CD14-positive monocyte (primary cell): Measurements from ENCODE around the gene ZFP62. TPM values are rescaled to one million over a fixed set of nuclear protein-coding genes. Genes with fewer than 3 reads are reported as not detected.

ENCODE experiments used
- DNase-seq, 3 donors: peaks; one replicate each; pipeline ENCODE4 v3.0.0-alpha.2; 2011 to 2022
- H2AFZ ChIP-seq: 2 replicates; pipeline ENCODE4 v1.6.0; 2012; ENCODE audit warnings: mild to moderate bottlenecking, low read depth, low read length, inconsistent platforms; ENCODE audit not compliant: insufficient read depth, poor library complexity, severe bottlenecking
- H3K27ac ChIP-seq, 2 donors: 1 replicate in 1 of 2; 2 replicates in 1 of 2; pipeline ENCODE4 v1.5.1; 2012 to 2013; ENCODE audit warnings: low read length in 2 of 2, control low read depth in 1 of 2, inconsistent platforms in 1 of 2, low read depth in 1 of 2, mild to moderate bottlenecking in 1 of 2
- H3K27me3 ChIP-seq, 2 donors: one replicate each; pipeline versions ENCODE4 v1.6.0 to v1.6.1; 2011 to 2013; ENCODE audit warnings: low read length in 2 of 2; ENCODE audit not compliant: control insufficient read depth in 2 of 2, insufficient read depth in 2 of 2
- H3K36me3 ChIP-seq, 2 donors: replicated peaks in 1 of 2; 1 replicate in 1 of 2; 2 replicates in 1 of 2; pipeline versions ENCODE4 v1.5.1 to v1.6.1; 2012 to 2013; ENCODE audit warnings: low read length in 2 of 2, control low read depth in 1 of 2, inconsistent platforms in 1 of 2, mild to moderate bottlenecking in 1 of 2; ENCODE audit not compliant: insufficient read depth in 2 of 2, control insufficient read depth in 1 of 2
- H3K4me1 ChIP-seq, 2 donors: 1 replicate in 1 of 2; 2 replicates in 1 of 2; pipeline versions ENCODE4 v1.5.1 to v1.6.1; 2012 to 2013; ENCODE audit warnings: low read length in 2 of 2, control low read depth in 1 of 2, inconsistent platforms in 1 of 2, mild to moderate bottlenecking in 1 of 2, moderate library complexity in 1 of 2; ENCODE audit not compliant: insufficient read depth in 2 of 2, control insufficient read depth in 1 of 2
- H3K4me2 ChIP-seq: replicated peaks from 2 replicates; pipeline ENCODE3; 2012; ENCODE audit warnings: low read length, moderate library complexity, mild to moderate bottlenecking; ENCODE audit not compliant: poor library complexity, severe bottlenecking; ENCODE audit errors: extremely low read depth
- H3K4me3 ChIP-seq, 3 experiments: fragments of 200-600 bp in 1 of 3; sonication (generic) in 1 of 3; replicated peaks in 1 of 3; 1 replicate in 2 of 3; 2 replicates in 1 of 3; pipeline ENCODE4 v1.5.1; 2011 to 2013; ENCODE audit warnings: low read length in 3 of 3, mild to moderate bottlenecking in 3 of 3, control low read depth in 2 of 3, low read depth in 2 of 3, inconsistent platforms in 1 of 3, moderate library complexity in 1 of 3
- H3K79me2 ChIP-seq: 2 replicates; pipeline ENCODE4 v1.6.0; 2012; ENCODE audit warnings: mild to moderate bottlenecking, control low read depth, inconsistent platforms, low read length, moderate library complexity; ENCODE audit not compliant: insufficient read depth
- H3K9ac ChIP-seq: 2 replicates; pipeline ENCODE4 v1.6.0; 2017; ENCODE audit warnings: low read length, mild to moderate bottlenecking; ENCODE audit not compliant: insufficient read depth, poor library complexity, severe bottlenecking
- H3K9me3 ChIP-seq, 2 donors: replicated peaks in 1 of 2; 1 replicate in 1 of 2; 2 replicates in 1 of 2; pipeline versions ENCODE4 v1.5.1 to v1.6.1; 2012 to 2013; ENCODE audit warnings: low read length in 2 of 2, control low read depth in 1 of 2; ENCODE audit not compliant: control insufficient read depth in 1 of 2, insufficient read depth in 1 of 2
- H4K20me1 ChIP-seq: 2 replicates; pipeline ENCODE4 v1.6.0; 2012; ENCODE audit warnings: mild to moderate bottlenecking, low read length, control low read depth, moderate library complexity; ENCODE audit not compliant: insufficient read depth
- H3K27ac Mint-ChIP-seq, 7 donors: one replicate each; pipeline ENCODE4 v1.8.0; 2020; ENCODE audit warnings: mild to moderate bottlenecking in 7 of 7, mixed read lengths in 7 of 7, moderate library complexity in 6 of 7, inconsistent platforms in 2 of 7
- H3K27me3 Mint-ChIP-seq, 3 donors: one replicate each; pipeline ENCODE4 v1.8.0; 2021 to 2022; ENCODE audit warnings: low read depth in 3 of 3, mild to moderate bottlenecking in 3 of 3, mixed read lengths in 3 of 3, moderate library complexity in 3 of 3, inconsistent platforms in 1 of 3
- H3K36me3 Mint-ChIP-seq, 2 donors: one replicate each; pipeline ENCODE4 v1.8.0; 2020; ENCODE audit warnings: mixed read lengths in 2 of 2, inconsistent platforms in 1 of 2, mild to moderate bottlenecking in 1 of 2
- H3K4me1 Mint-ChIP-seq: one replicate; pipeline ENCODE4 v1.8.0; 2020; ENCODE audit warnings: mild to moderate bottlenecking, mixed read lengths
- H3K4me3 Mint-ChIP-seq, 2 donors: one replicate each; pipeline ENCODE4 v1.8.0; 2020; ENCODE audit warnings: mild to moderate bottlenecking in 2 of 2, mixed read lengths in 2 of 2, moderate library complexity in 1 of 2
- H3K9me3 Mint-ChIP-seq, 7 donors: one replicate each; pipeline ENCODE4 v1.8.0; 2020 to 2022; ENCODE audit warnings: mixed read lengths in 7 of 7, mild to moderate bottlenecking in 6 of 7, moderate library complexity in 6 of 7, inconsistent platforms in 2 of 7
- CTCF ChIP-seq: fragments of 200-600 bp; IDR thresholded peaks from one replicate; pipeline ENCODE4 v1.8.0; 2022; ENCODE audit warnings: antibody characterized with exemption, mild to moderate bottlenecking
- WGBS: methylation state at CpG from one replicate; pipeline ENCODE4 v1.1.5; 2013; ENCODE audit warnings: missing lambda C conversion rate; ENCODE audit not compliant: insufficient coverage; 5-methylcytosine and 5-hydroxymethylcytosine counted together
- intact Hi-C, 2 donors: fragments of 100-400 bp; cut with micrococcal nuclease; formaldehyde crosslinking; loops; one replicate each; pipeline versions ENCODE4 v1.15.0 to v1.15.1; 2023
- polyA plus RNA-seq, 3 donors: library from polyadenylated mRNA; depleted of rRNA in 1 of 3; unstranded in 2 of 3; stranded (reverse) in 1 of 3; fragments of 300-500 nt in 2 of 3; fragments of >200 nt in 1 of 3; fragmentation: Illumina TruSeq in 2 of 3; gene quantifications; 1 replicate in 2 of 3; 2 replicates in 1 of 3; pipeline ENCODE4 v1.2.3, GENCODE V29; 2012 to 2021

ZFP62 gene
- polyA plus RNA-seq, 3 donors = 4.1 to 7.1 (median 6.5) TPM

DNA sequence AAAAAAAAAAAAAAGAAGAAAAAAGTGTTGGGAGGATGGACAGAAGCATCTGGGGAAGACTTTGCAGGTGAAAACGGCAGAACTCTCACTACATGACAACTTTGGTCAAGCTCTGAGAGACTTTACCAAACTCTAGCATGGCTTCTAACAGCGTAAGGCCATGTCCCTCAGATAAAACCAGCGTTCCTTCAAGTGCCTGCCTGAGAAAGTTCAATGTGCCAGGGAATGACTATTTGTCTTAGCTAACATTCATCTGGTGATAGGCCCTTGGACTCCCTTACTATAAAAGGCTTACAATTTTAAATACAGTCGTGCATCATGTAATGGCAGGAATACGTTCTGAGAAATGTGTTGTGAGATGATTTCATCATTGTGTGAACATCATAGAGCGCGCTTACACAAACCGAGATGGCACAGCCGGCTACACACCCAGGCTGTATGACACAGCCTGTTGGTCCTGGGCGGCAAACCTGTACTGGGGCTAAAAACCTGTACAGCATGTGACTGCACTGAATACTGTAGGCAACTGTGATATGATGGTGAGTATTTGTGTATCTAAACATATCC is 14.9 kb upstream of the ZFP62 start:
- no peak overlapping the region for H3K27ac ChIP-seq
- Mint-ChIP-seq H3K27me3 (peaks cover 10 to 19% (median 10%) of the 10 kb centered on the region in 3 donors), H3K4me3 (no peak overlapping the region), H3K4me1 (peaks cover 26% of the 10 kb centered on the region), H3K36me3 (no peaks in the 10 kb centered on the region), H3K27ac (no peak overlapping the region), H3K9me3 (peaks cover 5 to 19% (median 12%) of the 10 kb centered on the region in 7 donors)
- H3K79me2 ChIP-seq = no peaks in the 10 kb centered on the region
- WGBS = 100% methylated on average over 4 of the region's 10 CpGs
- intact Hi-C loops = no loop called here
- H3K4me1 ChIP-seq = peaks cover 17 to 22% of the 10 kb centered on the region in 2 donors
- H3K4me2 ChIP-seq = no peak overlapping the region
- no peaks in the 10 kb centered on the region for H3K27me3 ChIP-seq
- H3K9ac ChIP-seq = no peak overlapping the region
- TF ChIP-seq CTCF = no peak
- no peak overlapping the region for H2AFZ ChIP-seq
- no peak for DNase-seq
- no peak overlapping the region for H3K4me3 ChIP-seq
- H3K9me3 ChIP-seq = peaks cover 0 to 3% of the 10 kb centered on the region in 2 donors
- no peaks in the 10 kb centered on the region for H3K36me3 ChIP-seq
- H4K20me1 ChIP-seq = no peaks in the 10 kb centered on the region

DNA sequence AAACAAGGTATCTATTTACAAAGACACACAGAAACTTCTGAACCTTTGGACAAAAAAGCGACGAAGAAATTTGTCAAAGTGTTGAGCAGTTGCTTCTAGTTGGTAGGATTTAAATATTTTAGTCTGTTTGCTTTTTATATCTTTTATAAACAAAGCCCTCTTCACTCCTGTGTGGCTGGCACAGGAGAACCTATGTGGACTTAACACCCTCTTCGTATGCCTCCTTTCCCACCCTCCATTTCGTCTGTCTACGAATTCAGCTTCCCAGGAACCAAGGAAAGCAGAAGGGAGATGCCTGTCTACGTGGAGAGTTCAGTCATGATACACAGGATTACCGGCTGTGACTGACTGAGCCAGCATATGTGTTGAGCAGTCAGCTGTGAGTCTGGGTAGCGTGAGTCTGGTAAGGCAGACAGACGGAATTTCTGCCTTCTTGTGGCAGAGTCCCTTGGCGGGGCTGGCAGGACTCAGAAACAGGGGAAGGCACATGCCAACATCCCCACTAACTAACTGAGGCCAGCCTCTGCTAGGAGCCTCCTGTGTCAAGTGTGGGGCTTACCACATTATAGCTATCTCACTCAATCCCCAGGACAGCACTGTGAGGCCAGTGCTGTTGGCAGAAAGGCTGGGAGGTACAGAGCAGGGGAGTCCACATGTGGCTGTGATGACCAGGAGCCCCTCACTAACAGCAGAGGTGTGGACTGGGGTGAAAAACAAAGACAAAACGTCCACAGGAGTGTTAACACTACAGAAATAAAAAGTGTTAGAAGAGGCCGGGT is 13.9 kb upstream of the ZFP62 start:
- Histone ChIP-seq H3K27me3 (no peaks in the 10 kb centered on the region), H3K4me3 (no peak overlapping the region), H3K27ac (no peak overlapping the region), H3K9me3 (peaks cover 0 to 3% of the 10 kb centered on the region in 2 donors), H3K9ac (no peak overlapping the region), H3K4me2 (no peak overlapping the region), H2AFZ (no peak overlapping the region), H3K4me1 (peaks cover 17 to 22% of the 10 kb centered on the region in 2 donors), H3K79me2 (no peaks in the 10 kb centered on the region), H4K20me1 (no peaks in the 10 kb centered on the region), H3K36me3 (no peaks in the 10 kb centered on the region)
- no peak overlapping the region for H3K4me3 Mint-ChIP-seq
- H3K9me3 Mint-ChIP-seq = peaks cover 5 to 19% (median 10%) of the 10 kb centered on the region in 7 donors
- no peaks in the 10 kb centered on the region for H3K36me3 Mint-ChIP-seq
- WGBS = 95% methylated on average over 4 of the region's 12 CpGs
- peaks cover 26% of the 10 kb centered on the region for H3K4me1 Mint-ChIP-seq
- no peak for DNase-seq
- intact Hi-C loops = no loop called here
- H3K27ac Mint-ChIP-seq = peak overlapping the region in 5 of 7 donors; percentile 10 to 96 (median 59)
- peaks cover 10 to 19% (median 10%) of the 10 kb centered on the region in 3 donors for H3K27me3 Mint-ChIP-seq
- no peak for TF ChIP-seq CTCF
